HEK293T (cell line): ENCODE results near the gene ZC3H4.

Source experiments
- ARNT ChIP-seq: fragments of 450-650 bp; IDR thresholded peaks from 2 replicates; pipeline ENCODE4 v1.6.1; 2017; ENCODE audit warnings: mild to moderate bottlenecking
- BHLHE40 ChIP-seq: fragments of 450-650 bp; IDR thresholded peaks from 2 replicates; pipeline ENCODE4 v1.6.1; 2016; ENCODE audit warnings: mild to moderate bottlenecking, moderate library complexity, borderline replicate concordance

DNA sequence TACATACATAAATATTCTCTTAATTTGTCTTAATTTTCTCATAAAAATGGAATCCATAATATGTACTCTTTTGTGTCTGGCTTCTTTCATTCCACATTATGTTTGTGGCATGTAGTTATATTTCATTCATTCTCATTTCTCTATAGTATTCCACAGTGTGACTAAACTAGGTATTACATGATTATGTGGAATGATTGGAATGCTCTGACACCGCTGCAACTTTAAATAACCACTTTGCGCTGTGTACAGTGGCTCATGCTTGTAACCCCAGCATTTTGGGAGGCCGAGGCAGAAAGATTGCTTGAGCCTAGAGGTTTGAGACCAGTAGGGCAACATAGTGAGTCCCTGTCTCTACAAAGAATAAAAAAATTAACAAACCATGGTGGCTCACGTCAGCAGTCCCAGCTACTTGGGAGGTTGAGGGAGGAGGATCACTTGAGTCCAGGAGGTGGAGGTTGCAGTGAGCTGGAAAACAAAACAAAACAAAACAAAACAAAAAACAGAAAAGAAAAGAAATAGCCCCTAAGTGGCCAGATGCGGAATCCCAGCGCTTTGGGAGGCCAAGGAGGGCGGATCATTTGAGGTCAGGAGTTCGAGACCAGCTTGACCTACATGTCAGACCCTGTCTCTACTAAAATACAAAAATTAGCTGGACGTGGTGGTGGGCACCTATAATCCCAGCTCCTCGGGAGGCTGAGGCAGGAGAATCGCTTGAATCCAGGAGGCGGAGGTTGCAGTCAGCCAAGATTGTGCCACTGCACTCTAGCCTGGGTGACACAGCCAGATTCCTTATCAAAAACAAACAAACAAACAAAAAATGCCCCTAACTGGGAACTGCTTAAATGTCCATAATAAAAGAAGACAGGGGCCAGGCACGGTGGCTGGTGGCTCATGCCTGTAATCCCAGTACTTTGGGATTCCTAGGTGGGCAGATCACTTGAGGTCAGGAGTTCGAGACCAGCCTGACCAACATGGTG lies 9.1 kb upstream of the ZC3H4 start:
- TF ChIP-seq BHLHE40 (no peak), ARNT (no peak)
